HG03064 (cell line): ENCODE measurements around the gene KIFC3.
"Not testable (repeated sequence)": the region's sequence is repeated elsewhere in the genome, so short reads cannot be mapped to it uniquely, and the experiment has no call there.

Source experiments
- ATAC-seq: cut with Tn5 transposase; IDR thresholded peaks from one replicate; pipeline ENCODE4 v1.9.1; 2021; ENCODE audit warnings: low read depth; ENCODE audit not compliant: unreplicated experiment

KIFC3 gene, protein sequence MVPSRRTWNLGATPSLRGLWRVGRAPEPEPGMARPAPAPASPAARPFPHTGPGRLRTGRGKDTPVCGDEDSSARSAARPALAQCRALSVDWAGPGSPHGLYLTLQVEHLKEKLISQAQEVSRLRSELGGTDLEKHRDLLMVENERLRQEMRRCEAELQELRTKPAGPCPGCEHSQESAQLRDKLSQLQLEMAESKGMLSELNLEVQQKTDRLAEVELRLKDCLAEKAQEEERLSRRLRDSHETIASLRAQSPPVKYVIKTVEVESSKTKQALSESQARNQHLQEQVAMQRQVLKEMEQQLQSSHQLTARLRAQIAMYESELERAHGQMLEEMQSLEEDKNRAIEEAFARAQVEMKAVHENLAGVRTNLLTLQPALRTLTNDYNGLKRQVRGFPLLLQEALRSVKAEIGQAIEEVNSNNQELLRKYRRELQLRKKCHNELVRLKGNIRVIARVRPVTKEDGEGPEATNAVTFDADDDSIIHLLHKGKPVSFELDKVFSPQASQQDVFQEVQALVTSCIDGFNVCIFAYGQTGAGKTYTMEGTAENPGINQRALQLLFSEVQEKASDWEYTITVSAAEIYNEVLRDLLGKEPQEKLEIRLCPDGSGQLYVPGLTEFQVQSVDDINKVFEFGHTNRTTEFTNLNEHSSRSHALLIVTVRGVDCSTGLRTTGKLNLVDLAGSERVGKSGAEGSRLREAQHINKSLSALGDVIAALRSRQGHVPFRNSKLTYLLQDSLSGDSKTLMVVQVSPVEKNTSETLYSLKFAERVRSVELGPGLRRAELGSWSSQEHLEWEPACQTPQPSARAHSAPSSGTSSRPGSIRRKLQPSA

DNA sequence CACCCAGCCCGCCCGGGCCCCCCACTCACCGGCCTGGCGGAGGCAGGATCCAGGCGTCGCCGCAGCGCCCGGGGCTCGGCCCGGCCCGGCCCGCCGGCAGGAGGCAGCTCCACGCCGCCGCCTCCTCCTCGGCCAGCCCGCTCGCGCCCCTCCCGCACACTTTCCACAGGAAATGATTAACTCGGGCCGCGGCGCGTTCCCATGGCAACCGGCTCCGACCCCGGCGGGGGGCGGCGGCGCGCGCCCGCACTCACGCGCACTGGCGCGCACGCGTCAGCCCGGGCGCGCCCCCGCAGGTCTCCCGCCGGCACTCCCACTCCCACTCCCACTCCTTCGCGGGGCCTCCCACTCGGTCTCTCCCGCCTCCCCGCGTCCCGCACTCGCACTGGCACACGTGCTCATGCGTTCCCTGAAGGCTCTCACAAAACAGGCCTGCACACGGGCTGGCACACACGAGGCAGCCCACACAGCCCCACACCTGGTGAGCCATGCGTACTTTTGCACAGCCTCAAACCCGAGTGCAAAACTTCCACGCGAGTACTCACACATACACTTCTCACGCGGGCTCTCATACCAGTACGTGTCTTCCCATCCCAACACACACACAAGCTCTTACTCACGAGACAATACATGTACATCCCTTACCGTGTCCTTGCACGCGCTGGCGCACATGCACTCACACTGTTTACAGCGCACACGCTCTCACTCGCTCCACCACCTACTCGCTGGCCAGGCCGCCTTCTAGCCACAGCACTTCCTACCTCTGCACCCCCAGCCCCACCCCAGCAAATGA lies at the start of gene KIFC3:
KIFC3 (minus strand) TSS at position 151 of the 793 bp plus-strand sequence. CDS start 4,248 bp downstream, outside the sequence.
- no peak for ATAC-seq

DNA sequence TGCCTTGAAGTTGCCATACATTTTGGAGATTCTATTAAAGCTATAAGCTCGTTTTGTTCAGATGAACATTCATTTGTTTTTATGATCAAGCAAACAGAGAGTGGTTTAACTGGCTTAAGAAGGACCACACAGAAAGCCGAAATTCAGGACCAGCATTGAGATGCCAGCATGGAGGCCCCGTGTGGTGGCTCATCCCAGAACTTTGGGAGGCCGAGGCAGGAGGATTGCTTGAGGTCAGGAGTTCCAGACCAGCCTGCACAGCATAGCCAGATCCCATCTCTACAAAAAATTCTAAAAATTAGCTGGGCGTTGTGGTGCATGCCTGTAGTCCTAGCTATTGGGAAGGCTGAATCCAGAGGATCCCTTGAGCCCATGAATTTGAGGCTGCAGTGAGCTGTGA lies 45.9 kb upstream of the KIFC3 start:
- no peak for ATAC-seq

DNA sequence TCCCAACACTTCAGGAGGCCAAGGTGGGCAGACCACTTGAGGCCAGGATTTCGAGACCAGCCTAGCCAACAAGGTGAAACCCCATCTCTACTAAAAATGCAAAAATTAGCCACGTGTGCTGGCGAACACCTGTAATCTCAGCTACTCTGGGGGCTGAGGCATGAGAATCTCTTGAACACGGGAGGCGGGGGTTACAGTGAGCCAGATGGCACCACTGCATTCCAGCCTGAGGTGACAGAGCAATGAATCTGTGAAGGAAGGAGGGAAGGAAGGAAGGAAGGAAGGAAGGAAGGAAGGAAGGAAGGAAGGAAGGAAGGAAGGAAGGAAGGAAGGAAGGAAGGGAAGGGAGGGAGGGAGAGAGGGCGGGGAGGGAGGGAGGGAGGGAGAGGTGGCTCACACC lies 44.6 kb upstream of the KIFC3 start:
- not testable (repeated sequence) for ATAC-seq

DNA sequence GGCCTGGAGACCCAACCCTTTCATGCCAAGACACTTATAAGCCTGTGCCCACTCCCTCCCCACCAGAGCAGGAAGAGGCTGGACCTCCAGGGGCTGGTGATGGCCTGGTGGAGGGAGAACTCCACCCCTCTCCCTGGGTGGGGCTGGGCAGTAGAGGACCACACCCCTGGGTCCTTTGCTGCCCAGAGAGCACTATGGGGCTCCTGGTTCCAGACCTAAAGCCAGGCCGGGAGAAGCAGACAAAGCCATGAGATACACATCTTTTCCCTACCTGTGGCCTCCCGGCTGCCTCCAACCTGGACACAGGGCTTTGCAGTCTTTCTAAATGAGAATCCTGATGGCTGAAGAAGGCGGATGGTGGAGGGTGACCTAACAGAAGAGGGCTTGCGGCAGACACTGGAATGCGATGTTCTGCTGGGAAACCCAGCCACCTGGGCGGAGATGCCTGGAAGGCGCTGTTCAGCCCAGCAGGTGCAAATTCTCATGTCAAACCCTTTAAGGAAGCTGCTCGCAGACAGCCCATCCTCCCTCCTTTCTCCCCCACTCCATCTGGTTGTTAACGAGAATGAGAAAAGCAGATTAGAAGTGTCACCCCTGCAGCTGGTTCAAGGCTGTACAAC lies 43.9 kb upstream of the KIFC3 start:
- ATAC-seq = no peak

DNA sequence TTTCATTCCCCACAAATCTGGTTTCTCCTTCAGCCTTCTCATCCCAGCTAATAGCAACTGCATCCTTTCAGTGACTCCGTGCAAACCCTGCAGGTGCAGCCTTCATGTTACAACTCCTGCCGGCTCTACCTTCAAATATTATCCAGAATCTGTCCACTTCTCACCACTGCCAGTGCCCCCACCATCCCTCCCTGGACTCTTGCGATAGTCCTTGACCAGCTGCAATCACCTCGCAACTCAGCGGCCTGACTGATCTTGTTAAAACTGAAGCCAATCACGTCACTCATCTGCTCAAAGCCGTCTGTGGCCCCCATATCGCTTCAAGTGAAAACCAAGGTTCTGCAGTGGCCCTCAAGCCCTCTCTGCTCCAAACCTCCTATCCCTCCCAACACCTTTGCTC lies 42.8 kb upstream of the KIFC3 start:
- ATAC-seq = no peak

DNA sequence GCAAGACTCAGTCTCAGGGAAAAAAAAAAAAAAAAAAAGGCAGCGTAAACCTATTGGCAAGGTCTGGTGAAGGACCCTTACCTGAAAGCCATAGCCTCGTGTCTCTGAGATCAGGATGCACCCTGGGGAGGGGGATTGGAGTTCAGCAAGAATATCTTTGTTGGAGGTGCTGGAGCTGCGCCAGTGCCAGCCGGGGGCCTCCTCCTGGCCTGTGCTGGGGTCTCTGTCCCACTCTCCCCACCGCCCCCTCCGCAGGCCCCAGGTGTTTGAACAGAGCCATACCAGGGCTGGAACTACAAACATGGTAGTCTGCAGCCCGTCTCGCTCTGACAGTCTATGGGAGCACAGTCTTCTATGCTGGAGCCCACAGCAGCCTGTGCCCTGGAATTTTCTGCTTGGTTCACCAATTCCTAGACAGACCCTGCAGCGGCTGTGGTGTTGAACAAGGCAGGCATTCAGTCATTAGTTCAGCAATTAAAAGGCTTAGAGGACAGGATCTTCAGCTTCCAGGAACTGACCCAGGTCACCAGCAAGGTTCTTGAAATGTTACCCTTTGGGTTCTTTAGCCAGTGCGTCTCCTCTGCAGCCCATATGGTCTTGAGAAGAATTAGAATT lies 42.2 kb upstream of the KIFC3 start:
- no peak for ATAC-seq

DNA sequence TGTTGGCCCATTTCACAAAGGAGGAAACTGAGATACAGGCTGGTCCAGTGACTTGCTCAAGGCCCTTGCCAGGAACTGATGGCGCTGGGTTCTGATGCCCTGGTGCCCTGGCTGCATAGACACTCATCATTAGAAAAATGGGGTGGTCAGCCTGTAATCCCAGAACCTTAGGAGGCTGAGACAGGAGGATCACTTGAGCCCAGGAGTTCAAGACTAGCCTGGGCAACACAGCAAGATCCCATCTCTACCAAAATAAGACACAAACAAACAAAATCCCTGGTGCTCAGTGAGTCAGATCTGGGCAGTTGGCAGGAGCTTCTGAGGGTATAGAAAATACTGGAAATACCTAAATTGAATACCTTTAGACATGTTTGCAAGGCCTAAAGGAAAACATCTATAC lies 41.1 kb upstream of the KIFC3 start:
- ATAC-seq = no peak

DNA sequence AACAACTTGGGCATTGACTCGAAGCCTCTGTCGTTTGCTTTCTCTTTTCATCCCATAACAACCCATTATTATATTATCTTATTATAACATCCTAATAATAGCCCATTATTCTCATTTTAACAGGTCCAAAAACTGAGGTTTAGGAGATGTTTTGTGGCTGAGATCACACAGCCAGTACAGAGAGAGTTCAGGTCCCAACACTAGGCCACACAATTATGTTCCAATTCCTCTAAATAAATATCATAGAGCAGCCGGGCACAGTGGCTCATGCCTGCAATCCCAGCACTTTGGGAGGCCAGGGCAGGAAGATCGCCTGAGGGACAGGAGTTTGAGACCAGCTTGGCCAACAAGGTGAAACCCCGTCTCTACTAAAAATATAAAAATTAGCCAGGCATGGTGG lies 40.3 kb upstream of the KIFC3 start:
- no peak for ATAC-seq

DNA sequence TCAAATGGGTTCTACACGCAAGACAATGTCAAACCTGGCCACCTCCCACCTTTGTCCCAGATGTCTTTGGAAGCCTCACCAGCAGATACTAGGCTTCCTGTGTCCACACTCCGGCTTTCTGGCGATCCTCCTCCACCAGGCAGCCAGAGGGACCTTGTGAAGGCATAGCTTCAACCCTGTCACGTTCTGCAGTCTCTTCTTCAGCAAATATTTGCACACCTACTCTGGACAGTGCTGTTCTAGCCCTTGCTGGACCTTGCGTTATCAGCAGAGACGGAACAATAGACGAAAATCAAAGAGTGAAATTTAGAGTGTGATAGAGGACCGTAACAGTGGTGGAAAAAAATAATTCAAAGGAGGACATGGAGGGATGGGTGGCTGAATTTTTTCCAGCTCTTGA lies 38.5 kb upstream of the KIFC3 start:
- no peak for ATAC-seq

DNA sequence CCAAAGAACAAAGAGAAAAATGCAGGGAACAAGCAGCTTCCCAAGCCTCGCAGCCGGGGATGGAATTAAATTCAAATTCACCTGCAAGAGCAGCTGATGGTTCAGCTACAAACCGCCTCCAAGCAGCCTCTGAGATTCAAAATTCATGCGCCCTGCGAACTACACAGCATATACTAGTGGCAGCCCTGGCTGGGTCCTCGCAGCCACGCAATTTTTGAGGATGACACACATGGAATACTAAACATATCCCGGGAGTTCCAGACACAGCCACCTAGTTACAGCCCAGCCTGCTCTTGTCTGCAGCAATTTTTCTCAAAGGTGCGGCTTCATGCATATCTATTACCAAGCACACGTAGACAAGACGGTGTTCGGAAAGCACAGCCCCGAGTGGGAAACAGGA lies 35.9 kb upstream of the KIFC3 start:
- no peak for ATAC-seq

DNA sequence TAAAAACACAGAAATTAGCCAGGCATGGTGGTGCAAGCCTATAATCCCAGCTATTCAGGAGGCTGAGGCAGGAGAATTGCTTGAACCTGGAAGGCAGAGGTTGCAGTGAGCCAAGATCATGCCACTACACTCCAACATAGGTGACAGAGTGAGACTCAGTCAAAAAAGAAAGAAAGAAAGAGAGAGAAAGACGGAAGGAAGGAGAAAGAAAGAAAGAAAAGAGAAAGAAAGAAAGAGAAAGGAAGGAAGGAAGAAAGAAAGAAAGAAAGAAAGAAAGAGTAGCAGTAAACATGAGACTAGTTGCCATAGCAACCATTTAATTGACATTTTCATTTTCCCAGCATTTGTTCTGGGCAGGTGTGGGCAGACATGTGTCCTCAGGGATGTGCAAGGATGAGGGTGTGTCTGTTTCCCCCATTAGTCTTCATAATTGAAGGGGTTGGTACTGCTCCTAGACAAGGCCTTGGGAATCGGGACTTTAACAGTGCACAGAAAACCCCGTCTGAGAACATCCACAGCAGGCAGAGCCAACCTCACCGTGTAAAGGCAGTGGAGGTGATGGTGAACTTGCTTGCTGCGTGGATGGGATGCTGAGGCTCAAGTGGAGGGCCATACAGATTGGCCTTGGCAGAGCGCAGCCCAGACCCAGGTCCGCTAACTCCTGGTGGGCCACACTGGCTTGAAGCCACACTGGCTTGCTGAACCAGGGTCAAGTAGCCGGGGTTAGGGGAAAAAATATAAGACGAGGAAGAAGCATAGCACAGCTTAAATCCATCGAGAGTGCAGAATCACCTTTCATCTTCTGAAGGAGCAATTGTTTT lies 35.2 kb upstream of the KIFC3 start:
- ATAC-seq = no peak

DNA sequence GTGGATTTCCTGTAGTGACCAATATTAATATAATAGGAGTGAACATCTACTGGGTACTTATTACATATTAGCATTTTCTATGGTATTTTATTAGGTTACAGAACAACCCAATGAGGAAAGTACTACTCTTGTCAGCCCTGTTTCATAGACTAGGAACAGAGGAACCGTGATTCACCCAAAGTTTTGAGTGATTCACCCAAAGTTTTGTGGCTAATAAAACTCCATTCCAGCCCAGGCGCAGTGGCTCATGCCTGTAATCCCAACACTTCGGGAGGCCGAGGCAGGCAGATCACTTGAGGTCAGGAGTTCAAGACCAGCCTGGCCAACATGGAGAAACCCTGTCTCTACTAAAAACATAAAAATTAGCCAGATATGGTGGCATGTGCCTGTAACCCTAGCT lies 33.1 kb upstream of the KIFC3 start:
- ATAC-seq = not testable (repeated sequence)

DNA sequence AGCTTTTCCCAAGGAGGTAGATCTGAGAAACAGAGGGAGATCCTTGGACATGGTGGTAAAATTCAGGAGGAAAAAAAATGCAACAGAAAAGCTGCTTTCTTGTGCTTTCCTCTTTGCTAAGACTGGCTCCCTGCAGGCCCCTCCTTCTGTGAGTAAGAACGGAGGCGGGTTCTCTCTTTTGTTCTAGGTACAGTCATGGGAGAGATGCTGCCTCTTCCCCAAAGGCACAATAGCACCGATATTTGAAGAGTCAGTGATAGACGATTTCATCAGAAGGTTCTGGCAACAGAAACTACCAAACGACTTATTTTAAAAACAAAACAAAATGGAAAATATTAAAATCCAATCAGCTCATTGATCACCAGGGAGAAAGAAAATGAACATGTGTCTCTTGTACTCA lies 32.6 kb upstream of the KIFC3 start:
- no peak for ATAC-seq

DNA sequence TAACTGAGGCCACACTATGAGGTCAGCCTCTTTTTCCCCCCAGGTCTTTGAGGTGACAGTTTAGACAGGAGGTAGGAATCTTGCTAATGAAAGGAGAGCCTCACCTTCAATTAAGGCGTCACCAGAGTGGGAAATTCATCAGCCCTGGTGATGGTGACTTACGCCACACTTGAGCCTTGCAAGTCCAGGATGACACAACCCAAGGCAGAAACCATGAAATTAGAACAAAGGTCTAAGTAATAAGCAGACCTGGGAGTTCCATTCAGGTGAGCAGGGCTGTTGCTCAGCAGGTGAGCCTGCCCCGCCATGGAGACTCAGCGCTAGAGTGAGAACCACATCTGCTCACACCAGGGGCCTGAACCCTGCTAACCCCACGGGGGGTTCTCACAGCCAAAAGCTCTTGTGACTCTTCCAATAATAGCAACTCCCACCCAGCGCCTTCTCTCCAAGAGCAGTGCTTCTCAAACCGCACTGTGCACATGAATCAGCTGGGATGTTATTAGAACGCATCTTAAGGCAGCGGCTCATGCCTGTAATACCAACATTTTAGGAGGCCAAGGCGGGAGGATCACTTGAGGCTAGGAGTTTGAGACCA lies 28.7 kb upstream of the KIFC3 start:
- ATAC-seq = no peak

DNA sequence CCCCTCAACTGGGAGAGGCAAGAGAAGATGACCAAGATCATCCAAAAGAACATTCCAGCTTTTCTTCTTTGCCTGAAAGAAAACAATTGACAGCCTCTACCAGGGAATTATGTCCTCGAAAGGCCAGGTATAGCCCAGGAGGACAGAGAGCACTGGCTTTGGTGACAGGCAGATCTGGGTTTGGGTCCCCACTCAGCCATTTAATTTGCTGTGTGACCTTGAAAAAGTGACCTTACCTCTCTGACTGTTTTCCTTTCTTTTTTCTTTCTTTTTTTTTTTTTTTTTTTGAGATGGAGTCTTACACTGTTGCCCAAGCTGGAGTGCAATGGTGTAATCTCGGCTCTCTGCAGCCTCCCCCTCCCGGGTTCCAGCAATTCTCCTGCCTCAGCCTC lies 27.7 kb upstream of the KIFC3 start:
- ATAC-seq = no peak

DNA sequence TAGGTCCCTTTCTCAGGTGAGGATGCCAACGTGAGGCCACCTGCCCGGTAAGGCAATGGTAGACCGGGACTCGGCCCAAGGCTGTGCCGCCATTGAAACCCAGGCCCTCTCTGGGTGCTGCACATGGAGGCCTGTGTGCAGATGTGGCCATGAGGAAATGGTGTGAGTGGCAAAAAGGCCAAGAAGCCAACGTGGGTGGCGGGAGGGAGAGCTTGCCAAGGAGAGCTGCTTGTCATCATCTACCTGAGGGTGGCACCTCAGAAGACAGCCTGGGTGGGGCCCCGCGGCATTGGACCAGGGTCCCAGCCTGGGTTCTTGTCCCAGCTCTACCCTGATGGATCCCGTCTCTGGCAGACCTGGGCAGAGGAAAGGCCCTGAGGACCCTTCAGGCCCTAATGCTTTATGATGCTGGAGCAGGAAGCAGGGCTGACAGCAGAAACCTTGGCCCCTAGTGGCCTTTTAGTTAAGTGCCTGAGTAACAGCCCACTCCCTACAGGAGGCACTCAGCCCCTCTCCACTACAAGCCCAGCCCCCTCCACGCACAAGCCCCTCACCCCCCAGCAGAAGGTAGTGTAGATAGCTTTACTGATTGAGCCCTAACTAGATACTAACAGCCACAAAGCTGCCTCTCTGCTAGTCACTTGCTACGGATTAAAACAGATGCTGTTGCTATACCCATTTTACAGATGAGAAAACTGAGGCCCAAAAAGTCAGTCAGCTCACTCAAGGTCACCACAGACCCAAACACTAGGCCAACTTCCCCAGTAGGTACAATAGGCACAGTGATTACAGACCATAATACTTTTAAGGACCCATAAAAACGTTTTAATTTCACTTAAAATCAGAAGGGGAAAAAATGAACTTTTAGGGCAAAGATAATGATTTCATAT lies 26.2 kb upstream of the KIFC3 start:
- no peak for ATAC-seq

DNA sequence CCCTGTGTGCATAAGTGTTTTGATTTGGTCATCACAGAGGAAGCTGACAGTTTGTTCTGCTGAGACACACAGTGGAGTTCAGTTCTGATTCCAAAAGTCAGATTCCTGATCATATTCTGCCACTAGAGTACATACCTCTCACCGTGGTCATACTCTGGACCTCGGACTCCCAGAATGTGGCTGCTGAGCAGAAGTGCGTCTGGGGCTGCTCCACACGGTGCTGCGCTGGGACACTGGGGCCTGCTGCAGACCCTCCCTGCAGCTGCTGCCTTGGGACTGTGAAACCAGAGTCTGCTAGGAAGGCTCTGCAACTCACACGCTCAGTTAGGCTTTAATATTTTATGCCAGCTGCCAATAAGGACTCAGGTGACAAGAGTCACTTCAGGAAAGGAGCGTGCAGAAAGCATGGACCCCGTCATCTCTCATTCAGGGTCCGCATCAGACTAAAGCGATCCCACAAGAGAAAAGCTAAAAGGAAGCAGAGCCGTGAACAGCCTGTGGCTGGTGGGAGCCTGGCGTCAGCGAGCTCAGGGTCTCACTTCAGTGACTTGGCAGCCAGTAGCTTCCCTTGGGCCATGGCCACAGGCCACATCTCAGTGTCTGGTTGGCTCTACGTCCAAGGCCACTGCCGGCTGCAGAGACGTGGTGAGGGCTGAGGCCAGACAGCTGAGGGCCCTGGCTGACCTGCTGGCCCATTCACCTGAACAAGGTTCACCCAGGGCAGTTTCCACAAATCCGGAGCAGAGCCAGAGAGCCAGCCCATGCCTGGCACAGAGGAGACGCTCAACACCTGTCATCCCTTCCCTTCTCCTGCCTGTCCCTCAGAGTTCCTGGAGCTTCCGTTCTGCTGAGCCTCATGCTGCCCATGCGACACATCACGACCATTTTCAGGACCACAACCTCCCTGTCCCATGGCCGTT lies 24.7 kb upstream of the KIFC3 start:
- no peak for ATAC-seq
